ENCODE data around the gene TMEM44. TPM values are rescaled to one million over a fixed set of nuclear protein-coding genes. Genes with fewer than 3 reads are reported as not detected.
A peak's percentile ranks its signal among the peaks of the same experiment; 100 is the strongest.
"Not testable (repeated sequence)": the region's sequence is repeated elsewhere in the genome, so short reads cannot be mapped to it uniquely, and the experiment has no call there.

The TMEM44 gene
- total RNA-seq, 1 donor from 2014 or later, result 76.5 TPM

- DNase-seq (ENCODE audit: extremely low read depth, low read depth, low spot score), result no peak
Observed at GRCh38 chr3:194647747-194648146, 14.5 kb upstream of the TMEM44 start.

GRCh38 chr3:194642769-194643168 is 9.6 kb upstream of the TMEM44 start:
- no peak for DNase-seq (ENCODE audit: extremely low read depth, low read depth, low spot score)

GRCh38 chr3:194640829-194641228 is 7.6 kb upstream of the TMEM44 start:
- peak; percentile 50 for DNase-seq (ENCODE audit: extremely low read depth, low read depth, low spot score)

- DNase-seq (ENCODE audit: extremely low read depth, low read depth, low spot score), result no peak
Observed at GRCh38 chr3:194638991-194639605, 5.9 kb upstream of the TMEM44 start.

- DNase-seq (ENCODE audit: extremely low read depth, low read depth, low spot score), result no peak
Observed at GRCh38 chr3:194637541-194638400, 4.6 kb upstream of the TMEM44 start.

- DNase-seq (ENCODE audit: extremely low read depth, low read depth, low spot score), result no peak
Observed at GRCh38 chr3:194637066-194637465, 3.8 kb upstream of the TMEM44 start.

- no peak for DNase-seq (ENCODE audit: extremely low read depth, low read depth, low spot score)
Observed at GRCh38 chr3:194632809-194633348, 340 bp downstream of the TMEM44 start.

- no peak for DNase-seq (ENCODE audit: extremely low read depth, low read depth, low spot score)
Observed at GRCh38 chr3:194632226-194632808, 902 bp downstream of the TMEM44 start.

GRCh38 chr3:194631696-194632095 is 1.5 kb downstream of the TMEM44 start:
- no peak for DNase-seq (ENCODE audit: extremely low read depth, low read depth, low spot score)

GRCh38 chr3:194630681-194631080 is 2.5 kb downstream of the TMEM44 start:
- DNase-seq (ENCODE audit: extremely low read depth, low read depth, low spot score), result not testable (repeated sequence)

GRCh38 chr3:194624956-194625355 is 8.3 kb downstream of the TMEM44 start:
- DNase-seq (ENCODE audit: extremely low read depth, low read depth, low spot score), result no peak

- no peak for DNase-seq (ENCODE audit: extremely low read depth, low read depth, low spot score)
Observed at GRCh38 chr3:194623449-194624290, 9.5 kb downstream of the TMEM44 start.

GRCh38 chr3:194622621-194623340 is 10.4 kb downstream of the TMEM44 start:
- DNase-seq (ENCODE audit: extremely low read depth, low read depth, low spot score), result no peak

GRCh38 chr3:194621947-194622346 is 11.3 kb downstream of the TMEM44 start:
- DNase-seq (ENCODE audit: extremely low read depth, low read depth, low spot score), result no peak

- DNase-seq (ENCODE audit: extremely low read depth, low read depth, low spot score), result no peak
Observed at GRCh38 chr3:194620196-194620595, 13.0 kb downstream of the TMEM44 start.

- no peak for DNase-seq (ENCODE audit: extremely low read depth, low read depth, low spot score)
Observed at GRCh38 chr3:194619741-194620140, 13.5 kb downstream of the TMEM44 start.

- no peak for DNase-seq (ENCODE audit: extremely low read depth, low read depth, low spot score)
Observed at GRCh38 chr3:194618858-194619608, 14.2 kb downstream of the TMEM44 start.

GRCh38 chr3:194617827-194618226 is 15.4 kb downstream of the TMEM44 start:
- no peak for DNase-seq (ENCODE audit: extremely low read depth, low read depth, low spot score)

GRCh38 chr3:194617143-194617671 is 16.0 kb downstream of the TMEM44 start:
- no peak for DNase-seq (ENCODE audit: extremely low read depth, low read depth, low spot score)
